ENCODE results near the gene GPR55. TPM values are rescaled to one million over a fixed set of nuclear protein-coding genes. Genes with fewer than 3 reads are reported as not detected.
A peak's percentile ranks its signal among the peaks of the same experiment; 100 is the strongest.

The GPR55 gene
- total RNA-seq, 1 experiment from 2014 or later: not detected

DNA sequence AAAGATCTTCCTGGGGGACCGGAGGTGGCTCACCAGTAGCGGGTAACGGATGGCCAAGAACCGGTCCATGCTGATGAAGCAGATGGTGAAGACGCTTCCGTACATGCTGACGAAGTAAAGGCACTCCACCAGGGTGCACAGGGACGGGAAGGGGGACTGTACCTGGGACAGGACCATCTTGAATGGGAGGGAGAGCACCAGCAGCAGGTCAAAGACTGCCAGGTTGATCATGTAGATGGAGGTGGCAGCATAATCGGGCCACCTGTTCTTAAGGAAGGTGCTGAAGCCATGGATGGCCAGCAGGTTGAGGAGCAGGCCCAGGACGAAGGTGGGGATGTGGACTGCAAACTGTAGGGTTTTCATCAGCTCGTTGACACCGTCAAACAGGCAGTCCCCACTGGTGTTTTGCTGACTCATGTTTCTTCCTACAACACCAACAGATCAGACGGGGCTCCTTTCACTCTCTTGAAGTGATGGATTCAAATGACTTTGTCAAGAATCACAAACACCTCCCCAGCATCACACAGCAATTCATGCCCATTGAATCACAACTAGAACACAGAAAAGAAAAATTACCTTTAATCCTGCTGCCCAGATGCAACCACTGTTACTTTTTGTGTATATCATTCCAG lies 14.4 kb downstream of the GPR55 start:
- no peak overlapping the region for H2BK12ac ChIP-seq (ENCODE audit: insufficient read length, low read depth, low read length)
- H3K4me1 Mint-ChIP-seq: peaks cover 23 to 30% of the 10 kb centered on the region in 2 experiments
- H2BK20ac ChIP-seq (ENCODE audit: low read depth, low read length, poor library complexity, severe bottlenecking): no peak overlapping the region
- peak overlapping the region in 1 of 3 experiments; percentile 85; a peak in 1 of 7 replicates for H3K27ac Mint-ChIP-seq
- TF ChIP-seq, protein P1, sequence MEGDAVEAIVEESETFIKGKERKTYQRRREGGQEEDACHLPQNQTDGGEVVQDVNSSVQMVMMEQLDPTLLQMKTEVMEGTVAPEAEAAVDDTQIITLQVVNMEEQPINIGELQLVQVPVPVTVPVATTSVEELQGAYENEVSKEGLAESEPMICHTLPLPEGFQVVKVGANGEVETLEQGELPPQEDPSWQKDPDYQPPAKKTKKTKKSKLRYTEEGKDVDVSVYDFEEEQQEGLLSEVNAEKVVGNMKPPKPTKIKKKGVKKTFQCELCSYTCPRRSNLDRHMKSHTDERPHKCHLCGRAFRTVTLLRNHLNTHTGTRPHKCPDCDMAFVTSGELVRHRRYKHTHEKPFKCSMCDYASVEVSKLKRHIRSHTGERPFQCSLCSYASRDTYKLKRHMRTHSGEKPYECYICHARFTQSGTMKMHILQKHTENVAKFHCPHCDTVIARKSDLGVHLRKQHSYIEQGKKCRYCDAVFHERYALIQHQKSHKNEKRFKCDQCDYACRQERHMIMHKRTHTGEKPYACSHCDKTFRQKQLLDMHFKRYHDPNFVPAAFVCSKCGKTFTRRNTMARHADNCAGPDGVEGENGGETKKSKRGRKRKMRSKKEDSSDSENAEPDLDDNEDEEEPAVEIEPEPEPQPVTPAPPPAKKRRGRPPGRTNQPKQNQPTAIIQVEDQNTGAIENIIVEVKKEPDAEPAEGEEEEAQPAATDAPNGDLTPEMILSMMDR (conservative IDR thresholded peaks at IDR 0.05): no peak
- H3K27me3 ChIP-seq (ENCODE audit: insufficient read depth, low read length): no peaks in the 10 kb centered on the region
- peaks cover 40% of the 10 kb centered on the region for H3K27me3 Mint-ChIP-seq (ENCODE audit: low read depth)
- H3K4me1 ChIP-seq (ENCODE audit: insufficient read depth, low read length): no peaks in the 10 kb centered on the region; the same call in 1 of the 2 replicates
- DNase-seq: no peak
- no CpG with 5 or more reads among the region's 13 CpGs for WGBS (ENCODE audit: extremely low coverage, insufficient read length, low lambda C conversion rate)
- no peaks in the 10 kb centered on the region for H3K36me3 Mint-ChIP-seq (ENCODE audit: insufficient read depth in 1 of 3, low read depth in 3 of 3)
- no peaks in the 10 kb centered on the region for H3K23me2 ChIP-seq (ENCODE audit: insufficient read length, low read depth, low read length, poor library complexity, severe bottlenecking)
- no peak overlapping the region for H3K14ac ChIP-seq (ENCODE audit: insufficient read depth, low read length)
- H4K8ac ChIP-seq (replicated peaks; ENCODE audit: insufficient read length, low read depth, low read length): no peak overlapping the region
- no peak overlapping the region for H3K23ac ChIP-seq (ENCODE audit: insufficient read length, low read depth, low read length)
- H3T11ph ChIP-seq (ENCODE audit: low read length): no peak overlapping the region
- no peak overlapping the region for H2AFZ ChIP-seq (ENCODE audit: low read length)
- H3K9me3 ChIP-seq (ENCODE audit: control insufficient read depth, low read depth, low read length): no peaks in the 10 kb centered on the region
- no peak overlapping the region for H3K9ac ChIP-seq (ENCODE audit: extremely low read depth, insufficient read length, low read length)
- no peaks in the 10 kb centered on the region for H3K79me1 ChIP-seq (ENCODE audit: insufficient read depth, low read depth, low read length, poor library complexity, severe bottlenecking)
- no peak overlapping the region for H2BK5ac ChIP-seq (ENCODE audit: insufficient read length, low read length)
- no peaks in the 10 kb centered on the region for H3K9me3 Mint-ChIP-seq
- H3K56ac ChIP-seq (ENCODE audit: insufficient read length, low read depth, low read length): no peak overlapping the region
- H2BK15ac ChIP-seq (ENCODE audit: low read depth, low read length): no peak overlapping the region
- no peak overlapping the region for H3K4me2 ChIP-seq (ENCODE audit: insufficient read depth, insufficient read length, low read length)
- no peak overlapping the region for H2BK120ac ChIP-seq (ENCODE audit: low read depth, low read length, poor library complexity, severe bottlenecking)
- H2AK5ac ChIP-seq (ENCODE audit: insufficient read length, low read length): no peak overlapping the region
- H3K4ac ChIP-seq (ENCODE audit: low read depth, low read length): no peak overlapping the region
- H3K18ac ChIP-seq (ENCODE audit: insufficient read length, low read depth, low read length): no peak overlapping the region
- H3K79me2 ChIP-seq (ENCODE audit: insufficient read depth, low read length): no peaks in the 10 kb centered on the region
- H4K20me1 ChIP-seq (ENCODE audit: control insufficient read depth, insufficient read depth, insufficient read length): no peaks in the 10 kb centered on the region
- H4K5ac ChIP-seq (ENCODE audit: insufficient read length, low read depth, low read length): no peak overlapping the region
- no peak overlapping the region for H3K27ac ChIP-seq (ENCODE audit: insufficient read length, low read depth, low read length)
- H3K4me3 Mint-ChIP-seq: no peak overlapping the region
- H4K91ac ChIP-seq (ENCODE audit: insufficient read length, low read depth, low read length): no peak overlapping the region
